ENCODE results near the gene UBALD1. TPM values are rescaled to one million over a fixed set of nuclear protein-coding genes. Genes with fewer than 3 reads are reported as not detected.
A peak's percentile ranks its signal among the peaks of the same experiment; 100 is the strongest.

Gene UBALD1
- total and polyA plus RNA-seq, 10 of the 15 experiments (the other 5 are each of a cell fraction or from before 2014, with no cell fraction given), result 0.05 to 32.7 (median 5.1) TPM

DNA sequence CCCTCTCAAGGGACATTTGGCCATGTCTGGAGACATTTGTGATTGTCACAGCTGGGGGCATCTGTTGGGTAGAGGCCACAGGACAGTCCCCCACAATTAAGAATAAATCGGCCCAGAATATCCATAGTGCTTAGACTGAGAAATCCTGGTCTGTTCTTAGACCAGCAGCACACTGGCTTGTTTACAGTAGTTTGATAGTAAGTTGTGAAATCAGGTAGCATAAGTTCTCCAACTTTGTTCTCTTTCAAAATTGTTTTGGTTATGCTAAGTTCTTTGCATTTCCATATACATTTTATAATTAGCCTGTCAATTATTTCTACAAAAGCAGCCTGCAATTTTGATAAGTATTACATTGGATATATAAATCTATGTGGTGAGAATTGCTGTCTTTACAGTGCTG is 16.8 kb upstream of the UBALD1 start:
- Histone ChIP-seq H3K4me3 (no peak overlapping the region), H3K9ac (ENCODE audit: control insufficient read depth, insufficient read depth, low read length) (no peak overlapping the region), H3K9me3 (replicated peaks; ENCODE audit: control insufficient read depth, insufficient read depth, low read length) (peaks cover 2% of the 10 kb centered on the region; the same call in 1 of the 3 replicates), H3K27ac (ENCODE audit: control insufficient read depth, insufficient read depth) (no peak overlapping the region), H3K4me2 (ENCODE audit: control insufficient read depth, insufficient read depth) (no peak overlapping the region), H3K79me2 (ENCODE audit: control insufficient read depth, insufficient read depth, low read length) (peaks cover 44% of the 10 kb centered on the region), H4K20me1 (ENCODE audit: control insufficient read depth, insufficient read depth) (no peaks in the 10 kb centered on the region; the same call in 1 of the 2 replicates), H3K27me3 (replicated peaks in 1 of 2; ENCODE audit: control insufficient read depth in 2 of 2, insufficient read depth in 2 of 2, low read length in 1 of 2) (no peaks in the 10 kb centered on the region), H3K36me3 (ENCODE audit: control insufficient read depth in 2 of 2, insufficient read depth in 2 of 2, low read length in 1 of 2) (peaks cover 6 to 7% of the 10 kb centered on the region in 2 experiments; a peak in 3 of 4 replicates), H3K4me1 (ENCODE audit: control insufficient read depth, insufficient read depth, low read length) (peaks cover 7% of the 10 kb centered on the region), H2AFZ (ENCODE audit: control insufficient read depth, low read depth, low read length) (no peak overlapping the region)
- DNase-seq (ENCODE audit: low read depth, low spot score), result no peak
- ATAC-seq, result no peak
- 100% methylated on average over 1 of the region's 1 CpG for WGBS (ENCODE audit: insufficient coverage, insufficient replicate concordance, low lambda C conversion rate, missing lambda C conversion rate)
- TF ChIP-seq BRCA1 (IDR thresholded peaks at IDR 0.05; ENCODE audit: low read depth, low read length) (no peak), RAD51 (IDR thresholded peaks at IDR 0.05) (no peak), MEF2B (IDR thresholded peaks at IDR 0.05; ENCODE audit: partially characterized antibody, poor library complexity, severe bottlenecking) (no peak), ATF7 (IDR thresholded peaks at IDR 0.05; ENCODE audit: low read depth) (no peak), BHLHE40 (IDR thresholded peaks at IDR 0.05; ENCODE audit: borderline replicate concordance in 1 of 2, low read depth in 2 of 2, low read length in 1 of 2) (no peak), NFIC (IDR thresholded peaks at IDR 0.05; ENCODE audit: low read depth, low read length) (no peak), CREM (IDR thresholded peaks at IDR 0.05; ENCODE audit: low read depth) (no peak), BCL11A (IDR thresholded peaks at IDR 0.05; ENCODE audit: low read depth, low read length) (no peak), NFYA (IDR thresholded peaks at IDR 0.05; ENCODE audit: borderline replicate concordance, low read depth, low read length) (no peak), RB1 (IDR thresholded peaks at IDR 0.05; ENCODE audit: borderline replicate concordance) (no peak), MYC (IDR thresholded peaks at IDR 0.05; ENCODE audit: insufficient read depth, insufficient read length, insufficient replicate concordance, low read length, severe bottlenecking) (no peak), BMI1 (IDR thresholded peaks at IDR 0.05; ENCODE audit: borderline replicate concordance) (no peak), CREB1 (IDR thresholded peaks at IDR 0.05; ENCODE audit: low read depth) (no peak), FOXM1 (IDR thresholded peaks at IDR 0.05; ENCODE audit: low read depth, low read length) (no peak), ESRRA (IDR thresholded peaks at IDR 0.05; ENCODE audit: low read length) (no peak)
- TF ChIP-seq, protein P1, sequence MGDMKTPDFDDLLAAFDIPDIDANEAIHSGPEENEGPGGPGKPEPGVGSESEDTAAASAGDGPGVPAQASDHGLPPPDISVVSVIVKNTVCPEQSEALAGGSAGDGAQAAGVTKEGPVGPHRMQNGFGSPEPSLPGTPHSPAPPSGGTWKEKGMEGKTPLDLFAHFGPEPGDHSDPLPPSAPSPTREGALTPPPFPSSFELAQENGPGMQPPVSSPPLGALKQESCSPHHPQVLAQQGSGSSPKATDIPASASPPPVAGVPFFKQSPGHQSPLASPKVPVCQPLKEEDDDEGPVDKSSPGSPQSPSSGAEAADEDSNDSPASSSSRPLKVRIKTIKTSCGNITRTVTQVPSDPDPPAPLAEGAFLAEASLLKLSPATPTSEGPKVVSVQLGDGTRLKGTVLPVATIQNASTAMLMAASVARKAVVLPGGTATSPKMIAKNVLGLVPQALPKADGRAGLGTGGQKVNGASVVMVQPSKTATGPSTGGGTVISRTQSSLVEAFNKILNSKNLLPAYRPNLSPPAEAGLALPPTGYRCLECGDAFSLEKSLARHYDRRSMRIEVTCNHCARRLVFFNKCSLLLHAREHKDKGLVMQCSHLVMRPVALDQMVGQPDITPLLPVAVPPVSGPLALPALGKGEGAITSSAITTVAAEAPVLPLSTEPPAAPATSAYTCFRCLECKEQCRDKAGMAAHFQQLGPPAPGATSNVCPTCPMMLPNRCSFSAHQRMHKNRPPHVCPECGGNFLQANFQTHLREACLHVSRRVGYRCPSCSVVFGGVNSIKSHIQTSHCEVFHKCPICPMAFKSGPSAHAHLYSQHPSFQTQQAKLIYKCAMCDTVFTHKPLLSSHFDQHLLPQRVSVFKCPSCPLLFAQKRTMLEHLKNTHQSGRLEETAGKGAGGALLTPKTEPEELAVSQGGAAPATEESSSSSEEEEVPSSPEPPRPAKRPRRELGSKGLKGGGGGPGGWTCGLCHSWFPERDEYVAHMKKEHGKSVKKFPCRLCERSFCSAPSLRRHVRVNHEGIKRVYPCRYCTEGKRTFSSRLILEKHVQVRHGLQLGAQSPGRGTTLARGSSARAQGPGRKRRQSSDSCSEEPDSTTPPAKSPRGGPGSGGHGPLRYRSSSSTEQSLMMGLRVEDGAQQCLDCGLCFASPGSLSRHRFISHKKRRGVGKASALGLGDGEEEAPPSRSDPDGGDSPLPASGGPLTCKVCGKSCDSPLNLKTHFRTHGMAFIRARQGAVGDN (IDR thresholded peaks at IDR 0.05), result no peak
- TF ChIP-seq, protein P2, sequence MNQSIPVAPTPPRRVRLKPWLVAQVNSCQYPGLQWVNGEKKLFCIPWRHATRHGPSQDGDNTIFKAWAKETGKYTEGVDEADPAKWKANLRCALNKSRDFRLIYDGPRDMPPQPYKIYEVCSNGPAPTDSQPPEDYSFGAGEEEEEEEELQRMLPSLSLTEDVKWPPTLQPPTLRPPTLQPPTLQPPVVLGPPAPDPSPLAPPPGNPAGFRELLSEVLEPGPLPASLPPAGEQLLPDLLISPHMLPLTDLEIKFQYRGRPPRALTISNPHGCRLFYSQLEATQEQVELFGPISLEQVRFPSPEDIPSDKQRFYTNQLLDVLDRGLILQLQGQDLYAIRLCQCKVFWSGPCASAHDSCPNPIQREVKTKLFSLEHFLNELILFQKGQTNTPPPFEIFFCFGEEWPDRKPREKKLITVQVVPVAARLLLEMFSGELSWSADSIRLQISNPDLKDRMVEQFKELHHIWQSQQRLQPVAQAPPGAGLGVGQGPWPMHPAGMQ (IDR thresholded peaks at IDR 0.05; ENCODE audit: borderline replicate concordance), result no peak
- in situ Hi-C loops (cut with MboI) (no loop called here), intact Hi-C loops (cut with micrococcal nuclease; ENCODE audit: unreplicated experiment) (no loop called here)
- ChIA-PET SMC1A (ENCODE audit: uncharacterized antibody, unreplicated experiment) (no interaction called here), CTCF (interaction anchor here (1.3 kb wide), 1 partner anchor 19 kb away, joined by 3 read pairs; no protein-coding TSS in a partner anchor), RAD21 (ENCODE audit: unreplicated experiment) (no interaction called here), POLR2A (interaction anchor here (0.6 to 1.4 kb wide), 2 partner anchors 15 to 321 kb away, joined by 3 read pairs; no protein-coding TSS in a partner anchor)
- no peak for FAIRE-seq
- TSS peak; percentile 38 for BruUV-seq (replicated peaks)

Data from GM12878 (cell line).